HG03520 (cell line): ENCODE data around the gene DNM3.
"Not testable (repeated sequence)": the region's sequence is repeated elsewhere in the genome, so short reads cannot be mapped to it uniquely, and the experiment has no call there.

Source experiments
- ATAC-seq: cut with Tn5 transposase; IDR thresholded peaks from one replicate; pipeline ENCODE4 v1.9.1; 2021; ENCODE audit warnings: mild to moderate bottlenecking, moderate library complexity; ENCODE audit not compliant: unreplicated experiment

The DNM3 gene

GRCh38 chr1:172018727-172019311 is 177.5 kb downstream of the DNM3 start:
- no peak for ATAC-seq

GRCh38 chr1:172019976-172020375 is 178.7 kb downstream of the DNM3 start:
- ATAC-seq, result no peak

- no peak for ATAC-seq
Measured at GRCh38 chr1:172024516-172024915, 183.2 kb downstream of the DNM3 start.

- ATAC-seq, result not testable (repeated sequence)
Measured at GRCh38 chr1:172024944-172025738, 183.8 kb downstream of the DNM3 start.

GRCh38 chr1:172040466-172040865 is 199.2 kb downstream of the DNM3 start:
- ATAC-seq, result no peak

GRCh38 chr1:172041102-172041501 is 199.8 kb downstream of the DNM3 start:
- ATAC-seq, result no peak

GRCh38 chr1:172041742-172042141 is 200.4 kb downstream of the DNM3 start:
- ATAC-seq, result no peak

GRCh38 chr1:172043900-172044299 is 202.6 kb downstream of the DNM3 start:
- no peak for ATAC-seq

GRCh38 chr1:172051898-172052297 is 210.6 kb downstream of the DNM3 start:
- ATAC-seq, result no peak

GRCh38 chr1:172054172-172054571 is 212.9 kb downstream of the DNM3 start:
- ATAC-seq, result no peak

- ATAC-seq, result not testable (repeated sequence)
Measured at GRCh38 chr1:172055816-172056419, 214.6 kb downstream of the DNM3 start.

- ATAC-seq, result no peak
Measured at GRCh38 chr1:172068334-172068733, 227.0 kb downstream of the DNM3 start.

GRCh38 chr1:172069051-172069450 is 227.8 kb downstream of the DNM3 start:
- ATAC-seq, result no peak

- no peak for ATAC-seq
Measured at GRCh38 chr1:172069534-172069933, 228.2 kb downstream of the DNM3 start.

GRCh38 chr1:172070055-172070454 is 228.8 kb downstream of the DNM3 start:
- no peak for ATAC-seq

GRCh38 chr1:172071746-172072145 is 230.4 kb downstream of the DNM3 start:
- ATAC-seq, result no peak

GRCh38 chr1:172079859-172080258 is 238.6 kb downstream of the DNM3 start:
- ATAC-seq, result not testable (repeated sequence)

- no peak for ATAC-seq
Measured at GRCh38 chr1:172083191-172083590, 241.9 kb downstream of the DNM3 start.

GRCh38 chr1:172084876-172085275 is 243.6 kb downstream of the DNM3 start:
- no peak for ATAC-seq

GRCh38 chr1:172085317-172085716 is 244.0 kb downstream of the DNM3 start:
- ATAC-seq, result no peak

- no peak for ATAC-seq
Measured at GRCh38 chr1:172086137-172086536, 244.8 kb downstream of the DNM3 start.

GRCh38 chr1:172088256-172088655 is 247.0 kb downstream of the DNM3 start:
- ATAC-seq, result no peak
